ENCODE results near the gene NOSTRIN. TPM values are rescaled to one million over a fixed set of nuclear protein-coding genes. Genes with fewer than 3 reads are reported as not detected.

Gene NOSTRIN
- total RNA-seq, 1 experiment from 2014 or later, result 9.8 TPM

DNA sequence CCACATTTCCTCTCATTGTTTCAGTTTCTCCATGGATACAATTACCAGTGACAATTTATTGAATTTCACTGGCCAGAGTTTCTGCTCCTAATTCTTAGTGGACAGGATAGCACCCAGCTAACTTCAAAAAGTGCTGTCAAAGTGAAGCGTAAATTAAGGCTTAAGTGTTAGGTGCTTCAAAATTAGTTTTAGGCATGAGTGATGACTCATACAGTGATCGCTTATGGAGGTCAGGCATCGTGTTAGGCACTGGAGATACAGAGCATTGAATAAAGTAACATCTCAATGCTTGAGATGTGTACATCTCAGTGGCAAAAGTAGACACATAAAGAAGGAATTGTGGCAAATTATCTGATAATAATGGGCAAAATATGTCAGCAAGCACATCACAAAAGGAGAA is 40.8 kb downstream of the NOSTRIN start:
- Histone ChIP-seq H3K4me3 (ENCODE audit: low read depth, low read length) (no peak overlapping the region), H3K27me3 (replicated peaks; ENCODE audit: control insufficient read depth, insufficient read depth, low read length) (no peaks in the 10 kb centered on the region), H3K36me3 (ENCODE audit: control insufficient read depth, insufficient read depth, low read length) (no peaks in the 10 kb centered on the region), H3K4me1 (no peaks in the 10 kb centered on the region), H3K9me3 (no peaks in the 10 kb centered on the region)
- Mint-ChIP-seq H3K4me3 (ENCODE audit: unreplicated experiment) (no peak overlapping the region), H3K36me3 (ENCODE audit: insufficient read depth, unreplicated experiment) (peaks cover 10% of the 10 kb centered on the region), H3K4me1 (ENCODE audit: low read depth, unreplicated experiment) (no peaks in the 10 kb centered on the region), H3K9me3 (ENCODE audit: unreplicated experiment) (no peaks in the 10 kb centered on the region), H3K27ac (ENCODE audit: unreplicated experiment) (no peak overlapping the region), H3K27me3 (ENCODE audit: insufficient read depth, unreplicated experiment) (no peaks in the 10 kb centered on the region)
- intact Hi-C loops (cut with micrococcal nuclease; ENCODE audit: unreplicated experiment), result no loop called here
- POLR2A ChIA-PET, result no interaction called here
- no peak for DNase-seq
- no TSS peak for BruUV-seq (replicated peaks)
- CTCF ChIA-PET, result no interaction called here
- no peak for TF ChIP-seq CTCF (IDR thresholded peaks at IDR 0.05; ENCODE audit: insufficient read depth in 1 of 2, low read depth in 1 of 2, low read length in 1 of 2, severe bottlenecking in 1 of 2, unreplicated experiment in 1 of 2)

DNA sequence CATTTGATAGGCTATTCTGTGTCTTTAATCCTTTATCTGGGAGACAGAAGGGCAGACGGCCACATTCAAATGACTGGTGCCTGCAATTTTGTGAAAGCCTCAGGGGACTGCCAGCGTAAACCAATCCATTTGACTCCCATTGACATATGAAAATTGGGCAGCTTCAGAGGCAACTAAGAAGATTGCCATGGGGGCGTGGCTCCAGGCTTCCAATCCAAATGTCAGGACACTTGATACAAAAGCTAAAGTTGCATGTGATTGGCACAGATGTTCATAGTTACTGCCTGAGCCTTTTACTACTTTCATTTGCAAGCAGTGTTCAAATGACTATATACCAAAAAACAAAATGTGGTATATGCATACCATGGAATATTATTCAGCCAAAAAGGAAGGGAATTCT is 45.8 kb downstream of the NOSTRIN start:
- Mint-ChIP-seq H3K4me3 (ENCODE audit: unreplicated experiment) (no peak overlapping the region), H3K27me3 (ENCODE audit: insufficient read depth, unreplicated experiment) (no peaks in the 10 kb centered on the region), H3K4me1 (ENCODE audit: low read depth, unreplicated experiment) (no peaks in the 10 kb centered on the region), H3K9me3 (ENCODE audit: unreplicated experiment) (no peaks in the 10 kb centered on the region), H3K36me3 (ENCODE audit: insufficient read depth, unreplicated experiment) (peaks cover 25% of the 10 kb centered on the region), H3K27ac (ENCODE audit: unreplicated experiment) (no peak overlapping the region)
- no peak for TF ChIP-seq CTCF (IDR thresholded peaks at IDR 0.05; ENCODE audit: insufficient read depth in 1 of 2, low read depth in 1 of 2, low read length in 1 of 2, severe bottlenecking in 1 of 2, unreplicated experiment in 1 of 2)
- Histone ChIP-seq H3K4me3 (ENCODE audit: low read depth, low read length) (no peak overlapping the region), H3K27me3 (replicated peaks; ENCODE audit: control insufficient read depth, insufficient read depth, low read length) (no peaks in the 10 kb centered on the region), H3K9me3 (no peaks in the 10 kb centered on the region), H3K36me3 (ENCODE audit: control insufficient read depth, insufficient read depth, low read length) (no peaks in the 10 kb centered on the region), H3K4me1 (no peaks in the 10 kb centered on the region)
- ChIA-PET POLR2A (no interaction called here), CTCF (no interaction called here)
- intact Hi-C loops (cut with micrococcal nuclease; ENCODE audit: unreplicated experiment), result loop anchor here (5.0 kb wide), 1 partner anchor 501 kb away; no protein-coding TSS in a partner anchor
- no peak for DNase-seq
- BruUV-seq (replicated peaks), result no TSS peak

GRCh38 chr2:168849610-168850009 is 47.2 kb downstream of the NOSTRIN start:
- Mint-ChIP-seq H3K36me3 (ENCODE audit: insufficient read depth, unreplicated experiment) (peaks cover 35% of the 10 kb centered on the region), H3K27me3 (ENCODE audit: insufficient read depth, unreplicated experiment) (no peaks in the 10 kb centered on the region), H3K4me1 (ENCODE audit: low read depth, unreplicated experiment) (no peaks in the 10 kb centered on the region), H3K9me3 (ENCODE audit: unreplicated experiment) (no peaks in the 10 kb centered on the region), H3K27ac (ENCODE audit: unreplicated experiment) (no peak overlapping the region), H3K4me3 (ENCODE audit: unreplicated experiment) (no peak overlapping the region)
- H3K27me3 ChIP-seq (replicated peaks; ENCODE audit: control insufficient read depth, insufficient read depth, low read length), result no peaks in the 10 kb centered on the region
- H3K4me1 ChIP-seq, result no peaks in the 10 kb centered on the region
- ChIA-PET CTCF (interaction anchor here (0.6 kb wide), 1 partner anchor 310 kb away, joined by 3 read pairs; no protein-coding TSS in a partner anchor), POLR2A (no interaction called here)
- no peaks in the 10 kb centered on the region for H3K36me3 ChIP-seq (ENCODE audit: control insufficient read depth, insufficient read depth, low read length)
- TF ChIP-seq CTCF (IDR thresholded peaks at IDR 0.05; ENCODE audit: insufficient read depth in 1 of 2, low read depth in 1 of 2, low read length in 1 of 2, severe bottlenecking in 1 of 2, unreplicated experiment in 1 of 2), result peak in 1 of 2 experiments; percentile 42
- DNase-seq, result peak; percentile 43 to 44
- intact Hi-C loops (cut with micrococcal nuclease; ENCODE audit: unreplicated experiment), result loop anchor here (1.0 to 5.0 kb wide), 2 partner anchors 76 to 502 kb away; no protein-coding TSS in a partner anchor
- no peak overlapping the region for H3K4me3 ChIP-seq (ENCODE audit: low read depth, low read length)
- no TSS peak for BruUV-seq (replicated peaks)
- H3K9me3 ChIP-seq, result no peaks in the 10 kb centered on the region
